ENCODE results near the gene PYCR2.
"Not testable (repeated sequence)": the region's sequence is repeated elsewhere in the genome, so short reads cannot be mapped to it uniquely, and the experiment has no call there.

Gene PYCR2

DNA sequence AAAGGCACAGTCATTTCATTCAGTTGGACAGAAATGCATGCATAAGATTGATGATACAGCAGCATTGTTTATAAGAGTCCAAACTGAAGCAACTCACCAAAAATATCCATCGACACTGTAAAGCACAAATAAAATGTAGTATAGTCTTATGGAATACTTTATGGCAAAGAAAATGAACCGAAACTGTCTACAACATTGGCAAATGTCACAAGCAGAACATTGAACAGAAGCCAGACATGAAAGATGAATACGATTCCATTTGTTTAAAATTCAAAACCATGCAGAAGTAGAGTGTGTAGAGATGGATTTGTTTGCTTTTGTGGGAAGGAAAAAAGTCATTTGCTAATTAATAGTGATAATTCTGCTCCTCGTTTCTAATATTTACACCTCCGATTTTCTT lies 27.6 kb downstream of the PYCR2 start:
- in situ Hi-C loops (cut with MboI; ENCODE audit: low sequenced_read_pairs): no loop called here

DNA sequence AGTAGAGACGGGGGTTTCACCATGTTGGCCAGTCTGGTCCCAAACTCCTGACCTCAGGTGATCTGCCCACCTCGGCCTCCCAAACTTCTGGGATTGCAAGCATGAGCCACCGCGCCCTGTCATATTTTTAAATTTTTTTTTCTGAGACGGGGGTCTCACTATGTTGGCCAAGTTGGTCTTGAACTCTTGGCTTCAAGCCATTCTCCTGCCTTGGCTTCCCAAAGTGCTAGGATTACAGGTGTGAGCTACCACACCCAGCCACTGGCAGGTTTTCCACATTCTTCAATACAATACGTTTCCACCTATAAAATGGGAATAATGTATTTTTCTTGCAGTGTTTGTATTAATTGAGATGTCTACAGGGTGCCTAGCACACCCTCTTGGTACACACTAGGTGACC lies 31.7 kb downstream of the PYCR2 start:
- in situ Hi-C loops (cut with MboI; ENCODE audit: low sequenced_read_pairs): no loop called here

- in situ Hi-C loops (cut with MboI; ENCODE audit: low sequenced_read_pairs): no loop called here
These were observed 32.6 kb downstream of the PYCR2 start for GRCh38 chr1:225891229-225891972.

- in situ Hi-C loops (cut with MboI; ENCODE audit: low sequenced_read_pairs): no loop called here
These were observed 33.5 kb downstream of the PYCR2 start for GRCh38 chr1:225890346-225891228.

- in situ Hi-C loops (cut with MboI; ENCODE audit: low sequenced_read_pairs): no loop called here
These were observed 34.3 kb downstream of the PYCR2 start for GRCh38 chr1:225889743-225890142.

DNA sequence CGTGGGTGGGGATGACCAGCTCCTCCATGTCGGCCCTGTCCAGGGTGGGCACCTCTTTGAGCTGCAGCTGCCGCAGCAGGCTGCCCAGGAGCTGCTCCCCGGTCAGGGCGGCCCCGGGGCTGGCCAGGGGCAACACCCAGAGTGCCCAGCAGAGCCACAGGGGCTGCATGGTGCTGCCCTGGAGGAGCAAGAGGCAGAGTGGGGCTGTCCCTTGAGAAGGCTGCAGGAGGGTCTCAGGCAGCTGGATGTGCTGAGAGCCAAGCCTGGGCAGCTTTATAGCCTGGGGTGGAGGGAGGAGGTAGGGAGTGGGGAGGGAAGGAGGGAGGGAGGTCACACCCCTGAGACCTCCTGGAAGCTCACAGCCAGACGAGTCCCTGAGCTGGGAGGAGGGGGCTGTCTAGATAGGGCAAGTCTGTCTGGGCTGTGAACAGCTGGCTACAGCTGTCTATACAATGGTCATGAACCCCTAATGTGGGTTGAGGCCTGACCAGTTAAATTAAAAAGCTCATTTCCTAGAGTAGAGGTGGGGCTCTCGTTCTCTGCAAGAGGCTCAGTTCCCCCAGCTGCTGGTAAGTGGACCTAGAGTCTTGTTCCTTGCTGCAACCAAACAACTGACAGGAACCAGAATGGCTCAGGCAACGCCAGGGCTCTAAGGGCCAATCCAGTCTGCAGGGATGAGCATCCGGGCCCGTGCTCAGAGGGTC lies 35.0 kb downstream of the PYCR2 start, which contains the start of gene LEFTY1:
LEFTY1 (minus strand) TSS at position 249 of the 704 bp plus-strand sequence; CDS start at position 169, 80 bp downstream.
- in situ Hi-C loops (cut with MboI; ENCODE audit: low sequenced_read_pairs): no loop called here

DNA sequence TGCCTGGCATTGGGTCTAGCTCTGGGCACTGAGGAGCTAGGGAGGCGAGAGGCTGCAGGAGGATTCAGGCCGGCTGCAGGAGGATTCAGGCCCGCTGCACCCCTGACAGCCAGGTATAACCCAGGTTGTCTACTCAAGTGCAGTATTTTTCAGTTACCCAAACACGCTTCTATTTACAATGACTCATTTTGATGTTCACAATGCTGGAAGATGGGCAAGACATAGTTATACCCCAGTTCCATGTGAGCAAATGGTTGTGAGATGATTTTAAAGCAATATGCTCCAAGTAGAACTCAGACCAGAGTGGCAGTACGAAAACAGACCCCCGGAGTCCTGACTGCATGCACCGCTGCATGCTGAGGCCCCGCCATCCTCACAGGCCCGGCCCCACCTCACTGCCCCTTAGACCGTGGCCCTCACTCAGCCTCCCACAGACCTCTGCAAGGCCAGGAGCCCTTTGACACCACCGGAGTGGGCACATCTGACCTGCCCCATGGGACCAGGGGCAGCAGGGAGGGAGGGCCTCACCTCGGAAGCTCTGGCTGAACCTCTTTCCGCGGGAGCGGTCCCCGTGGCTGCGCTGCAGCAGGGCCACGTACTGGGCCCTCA lies 35.7 kb downstream of the PYCR2 start:
- in situ Hi-C loops (cut with MboI; ENCODE audit: low sequenced_read_pairs): no loop called here

- in situ Hi-C loops (cut with MboI; ENCODE audit: low sequenced_read_pairs): not testable (repeated sequence)
These were observed 36.3 kb downstream of the PYCR2 start for GRCh38 chr1:225887554-225888288.

GRCh38 chr1:225887030-225887314 lies 37.1 kb downstream of the PYCR2 start:
- in situ Hi-C loops (cut with MboI; ENCODE audit: low sequenced_read_pairs): no loop called here

DNA sequence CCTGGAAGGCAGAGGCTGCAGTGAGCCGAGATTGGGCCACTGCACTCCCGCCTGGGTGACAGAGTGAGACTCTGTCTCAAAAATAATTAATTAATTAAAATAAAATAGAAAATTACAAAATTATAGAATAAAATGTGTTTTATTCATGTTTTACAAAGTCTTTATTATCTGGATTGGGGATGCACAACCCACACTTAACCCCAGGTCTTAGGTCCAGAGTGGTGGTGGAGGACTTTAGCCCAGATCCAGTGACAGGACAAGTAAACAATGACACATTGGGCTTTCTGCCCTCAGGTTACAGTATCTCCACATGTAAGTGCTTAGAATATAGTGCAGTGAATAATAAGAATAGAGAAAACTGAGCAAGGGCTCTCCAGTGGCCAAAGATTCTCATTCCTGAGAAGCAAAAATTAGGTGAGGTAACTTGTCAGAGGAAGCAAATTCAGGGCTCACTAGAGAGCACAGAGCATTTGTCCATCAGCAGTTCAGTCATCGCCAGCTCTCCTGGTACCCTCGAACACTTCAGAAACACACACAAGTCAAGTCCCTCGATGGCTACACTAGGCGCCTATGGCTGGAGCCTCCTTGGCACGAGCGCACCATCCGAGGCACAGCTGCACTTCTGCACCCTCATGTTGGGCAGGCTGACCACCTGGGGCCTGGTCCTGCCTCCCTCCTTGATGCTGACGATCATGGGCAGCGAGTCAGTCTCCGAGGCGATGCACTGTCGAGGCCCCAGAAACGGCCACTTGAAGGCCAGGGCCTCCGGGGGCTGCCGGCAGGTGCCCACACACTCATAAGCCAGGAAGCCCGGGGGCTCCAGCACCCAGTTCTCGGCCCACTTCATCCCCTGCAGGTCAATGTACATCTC lies 37.7 kb downstream of the PYCR2 start:
- in situ Hi-C loops (cut with MboI; ENCODE audit: low sequenced_read_pairs): no loop called here

- in situ Hi-C loops (cut with MboI; ENCODE audit: low sequenced_read_pairs): no loop called here
These were observed 38.7 kb downstream of the PYCR2 start for GRCh38 chr1:225885336-225885735.

DNA sequence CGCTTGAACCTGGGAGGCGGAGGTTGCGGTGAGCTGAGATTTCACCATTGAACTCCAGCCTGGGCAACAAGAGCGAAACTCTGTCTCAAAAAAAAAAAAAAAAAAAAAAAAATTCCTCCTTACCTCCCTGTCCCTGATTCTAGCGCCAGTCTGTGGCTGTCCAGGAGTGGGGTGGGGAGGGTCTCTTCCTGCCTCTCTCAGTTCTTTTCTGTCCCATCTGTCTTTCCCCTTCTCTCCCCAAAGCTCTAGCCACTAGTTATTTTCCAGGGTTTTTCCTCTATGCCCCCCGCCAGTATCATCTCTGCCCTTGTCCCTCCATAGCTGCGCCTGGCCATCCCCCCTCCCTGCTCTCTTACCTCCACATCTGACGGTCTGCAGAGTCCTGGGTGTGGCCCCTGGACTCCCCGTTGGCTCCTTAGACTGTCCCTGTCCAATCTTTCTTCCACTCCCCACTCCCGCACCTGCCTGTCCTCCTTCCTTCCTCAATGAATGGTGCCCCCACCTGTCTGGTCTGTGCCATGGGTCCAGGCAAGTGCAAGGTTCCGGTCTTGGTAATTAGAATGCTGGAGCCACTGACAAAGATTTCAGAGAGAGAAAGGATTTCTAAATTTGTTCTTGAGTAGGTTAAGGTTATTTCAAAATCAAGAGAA lies 40.3 kb downstream of the PYCR2 start:
- in situ Hi-C loops (cut with MboI; ENCODE audit: low sequenced_read_pairs): no loop called here

DNA sequence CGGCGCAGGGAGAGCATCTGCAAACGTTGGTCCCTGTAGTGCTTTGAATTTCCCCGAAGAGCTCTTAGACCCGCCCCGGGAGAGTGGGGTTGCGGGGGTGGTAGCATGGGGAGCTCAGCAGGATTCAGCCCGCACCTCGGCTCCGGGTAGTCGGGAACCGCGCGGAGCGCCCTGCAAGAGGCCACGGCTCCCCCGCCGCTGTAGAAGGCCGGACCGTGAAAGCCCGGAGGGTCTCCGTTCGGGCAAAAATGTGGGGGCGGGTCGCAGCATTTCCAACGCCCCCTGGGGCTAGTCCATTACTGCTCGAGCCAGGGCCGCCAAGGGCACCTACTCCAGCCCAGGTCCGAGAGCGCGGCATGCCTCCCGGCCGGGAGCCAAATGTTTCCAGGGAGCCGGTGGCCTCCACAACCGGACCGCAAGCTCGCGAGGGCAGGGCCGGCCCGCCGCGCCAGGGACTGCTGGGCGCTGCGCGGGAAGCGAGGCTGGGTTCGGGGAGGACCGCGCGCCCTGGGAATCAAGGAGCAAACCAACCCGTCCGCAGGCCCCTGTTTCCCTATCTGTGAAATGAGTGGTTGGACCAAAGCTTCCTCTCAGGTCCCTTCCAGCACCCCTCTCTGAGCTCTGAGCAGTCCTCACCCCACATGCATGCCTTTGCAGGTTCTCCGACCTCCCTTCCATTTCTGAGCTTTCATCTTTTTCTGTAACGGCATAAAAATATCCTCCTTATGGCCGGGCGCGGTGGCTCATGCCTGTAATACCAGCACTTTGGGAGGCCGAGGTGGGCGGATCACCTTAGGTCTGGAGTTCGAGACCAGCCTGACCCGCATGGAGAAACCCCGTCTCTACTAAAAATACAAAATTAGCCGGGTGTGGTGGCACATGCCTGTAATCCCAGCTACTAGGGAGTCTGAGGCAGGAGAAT lies 41.1 kb downstream of the PYCR2 start:
- in situ Hi-C loops (cut with MboI; ENCODE audit: low sequenced_read_pairs): no loop called here

- in situ Hi-C loops (cut with MboI; ENCODE audit: low sequenced_read_pairs): no loop called here
These were observed 41.9 kb downstream of the PYCR2 start, which contains the start of gene TMEM63A for GRCh38 chr1:225881959-225882693. TMEM63A (minus strand) TSS chr1:225882380; CDS start chr1:225877580, 4,800 bp downstream.

DNA sequence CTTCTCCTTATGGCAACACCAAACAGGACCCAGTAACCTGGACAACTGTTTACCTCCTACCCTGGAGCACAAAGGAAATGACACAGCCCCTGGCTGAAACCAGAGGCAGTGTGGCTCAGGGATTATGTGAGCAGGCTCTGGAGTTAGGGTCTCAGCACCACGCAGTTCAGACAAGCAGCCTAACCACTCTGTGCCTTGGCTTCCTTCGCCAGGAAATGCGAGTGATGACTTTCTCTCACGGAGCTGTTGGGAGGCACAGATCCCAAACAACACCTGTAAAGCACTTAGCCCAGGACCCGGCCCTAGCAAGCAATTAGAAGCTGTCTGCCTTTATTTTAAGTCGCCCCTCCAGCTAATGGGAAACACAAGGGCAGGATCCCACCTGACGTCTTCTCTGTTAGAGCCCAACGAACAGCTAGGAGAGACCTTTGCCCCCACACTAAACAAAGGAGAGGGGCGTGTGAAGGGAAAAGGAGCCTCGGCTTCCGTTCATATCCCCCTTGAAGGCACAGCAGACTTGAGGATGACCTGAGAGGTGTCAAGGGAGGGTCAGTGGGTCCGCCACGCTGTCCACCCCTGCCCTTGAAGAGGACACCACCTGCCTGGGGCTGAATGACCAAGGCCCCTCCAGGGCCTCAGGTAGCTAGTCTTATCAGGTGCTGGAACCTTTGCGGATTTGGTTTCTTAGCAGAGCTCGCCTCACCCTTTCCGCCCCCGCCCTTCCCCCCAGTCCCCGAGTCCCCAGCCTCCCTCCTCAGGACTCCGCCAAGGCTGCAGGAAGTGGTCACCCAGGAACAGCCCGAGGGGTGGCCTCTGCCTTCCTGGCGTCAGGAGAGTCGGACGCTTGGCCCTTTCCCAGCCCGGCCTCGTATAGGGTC lies 42.7 kb downstream of the PYCR2 start:
- in situ Hi-C loops (cut with MboI; ENCODE audit: low sequenced_read_pairs): no loop called here

DNA sequence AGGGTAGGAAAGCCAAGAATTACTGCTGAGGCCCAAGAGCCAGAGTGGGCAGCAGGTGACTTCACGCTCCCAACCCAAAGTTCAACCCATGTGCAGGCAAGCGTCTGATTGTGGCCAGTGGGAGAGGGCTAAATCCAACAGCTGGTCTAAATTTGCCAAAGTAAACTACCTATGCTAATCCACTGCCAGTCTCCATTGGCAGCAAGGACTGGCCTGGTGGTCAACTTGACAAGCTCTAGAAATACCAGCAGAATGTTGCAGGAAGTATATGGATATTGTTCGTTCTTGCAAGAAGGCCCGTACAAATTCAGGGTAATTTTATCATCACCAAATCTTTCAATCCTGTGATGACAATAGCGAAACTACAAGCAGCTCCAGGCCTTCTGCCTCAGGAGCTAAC lies 43.4 kb downstream of the PYCR2 start:
- in situ Hi-C loops (cut with MboI; ENCODE audit: low sequenced_read_pairs): no loop called here
